ENCODE results near the gene RABGEF1.
"Not testable (repeated sequence)": the region's sequence is repeated elsewhere in the genome, so short reads cannot be mapped to it uniquely, and the experiment has no call there.

Gene RABGEF1

GRCh38 chr7:66740302-66740979 lies at the start of gene RABGEF1:
TSS of gene RABGEF1 (plus strand) at chr7:66740733. CDS start at chr7:66771900, 31,167 bp downstream.
- DNase-seq, result peak; percentile 66

GRCh38 chr7:66693331-66693730 lies 47.2 kb upstream of the RABGEF1 start:
- DNase-seq, result no peak

GRCh38 chr7:66694286-66694685 lies 46.2 kb upstream of the RABGEF1 start:
- no peak for DNase-seq

GRCh38 chr7:66695417-66695816 lies 45.1 kb upstream of the RABGEF1 start:
- DNase-seq, result not testable (repeated sequence)

GRCh38 chr7:66696134-66696533 lies 44.4 kb upstream of the RABGEF1 start:
- not testable (repeated sequence) for DNase-seq

GRCh38 chr7:66696774-66697191 lies 43.8 kb upstream of the RABGEF1 start:
- no peak for DNase-seq

- DNase-seq, result no peak
Measured at GRCh38 chr7:66697449-66698438, 42.8 kb upstream of the RABGEF1 start.

GRCh38 chr7:66698652-66699205 lies 41.8 kb upstream of the RABGEF1 start:
- DNase-seq, result no peak

- no peak for DNase-seq
Measured at GRCh38 chr7:66699998-66700397, 40.5 kb upstream of the RABGEF1 start.

- DNase-seq, result no peak
Measured at GRCh38 chr7:66700633-66701131, 39.9 kb upstream of the RABGEF1 start.

- no peak for DNase-seq
Measured at GRCh38 chr7:66707825-66708224, 32.7 kb upstream of the RABGEF1 start.

- not testable (repeated sequence) for DNase-seq
Measured at GRCh38 chr7:66710752-66711151, 29.8 kb upstream of the RABGEF1 start.

GRCh38 chr7:66713687-66714086 lies 26.8 kb upstream of the RABGEF1 start:
- DNase-seq, result no peak

- not testable (repeated sequence) for DNase-seq
Measured at GRCh38 chr7:66716634-66717033, 23.9 kb upstream of the RABGEF1 start.

GRCh38 chr7:66720561-66720960 lies 20.0 kb upstream of the RABGEF1 start:
- DNase-seq, result no peak

- no peak for DNase-seq
Measured at GRCh38 chr7:66725843-66726242, 14.7 kb upstream of the RABGEF1 start.

- no peak for DNase-seq
Measured at GRCh38 chr7:66727058-66727457, 13.5 kb upstream of the RABGEF1 start.

GRCh38 chr7:66728571-66728970 lies 12.0 kb upstream of the RABGEF1 start:
- DNase-seq, result no peak

- no peak for DNase-seq
Measured at GRCh38 chr7:66729274-66729673, 11.3 kb upstream of the RABGEF1 start.

GRCh38 chr7:66731986-66732385 lies 8.5 kb upstream of the RABGEF1 start:
- no peak for DNase-seq

GRCh38 chr7:66732439-66732838 lies 8.1 kb upstream of the RABGEF1 start:
- no peak for DNase-seq

- no peak for DNase-seq
Measured at GRCh38 chr7:66734006-66734405, 6.5 kb upstream of the RABGEF1 start.

GRCh38 chr7:66735154-66735553 lies 5.4 kb upstream of the RABGEF1 start:
- no peak for DNase-seq

Data from NCI-H1417 treated with DMSO at 0.1 percent for 48 hours (cell line).